ENCODE measurements around the gene ACSL6. TPM values are rescaled to one million over a fixed set of nuclear protein-coding genes. Genes with fewer than 3 reads are reported as not detected.
"Not testable (repeated sequence)": the region's sequence is repeated elsewhere in the genome, so short reads cannot be mapped to it uniquely, and the experiment has no call there.

ACSL6 gene
- polyA plus RNA-seq, 1 donor from 2014 or later = 0.11 TPM

DNA sequence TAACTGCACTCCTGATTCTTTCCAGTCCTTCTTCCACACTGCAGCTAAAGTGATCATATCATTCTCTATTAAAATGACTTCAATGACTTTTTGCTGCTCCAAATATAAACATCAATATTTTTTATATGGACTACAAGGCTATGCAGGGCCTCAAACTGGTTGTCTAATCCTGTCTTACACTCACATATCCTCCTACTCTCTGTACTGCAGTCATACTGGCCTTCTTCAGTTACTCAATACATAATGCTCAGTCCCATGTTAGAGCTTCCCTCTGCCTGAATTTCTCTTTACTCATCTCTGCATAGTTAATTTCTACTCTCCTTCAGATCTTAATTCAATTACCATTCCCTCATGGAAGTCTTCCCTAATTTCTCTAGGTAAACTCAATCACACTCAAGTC lies 69.4 kb downstream of the ACSL6 start:
- Mint-ChIP-seq H3K4me1 (peaks cover 0 to 4% (median 0%) of the 10 kb centered on the region in 3 donors), H3K9me3 (peaks cover 0 to 1% (median 0%) of the 10 kb centered on the region in 3 donors), H3K27ac (no peak overlapping the region), H3K36me3 (peaks cover 2% of the 10 kb centered on the region), H3K4me3 (no peak overlapping the region), H3K27me3 (peaks cover 5% of the 10 kb centered on the region)

DNA sequence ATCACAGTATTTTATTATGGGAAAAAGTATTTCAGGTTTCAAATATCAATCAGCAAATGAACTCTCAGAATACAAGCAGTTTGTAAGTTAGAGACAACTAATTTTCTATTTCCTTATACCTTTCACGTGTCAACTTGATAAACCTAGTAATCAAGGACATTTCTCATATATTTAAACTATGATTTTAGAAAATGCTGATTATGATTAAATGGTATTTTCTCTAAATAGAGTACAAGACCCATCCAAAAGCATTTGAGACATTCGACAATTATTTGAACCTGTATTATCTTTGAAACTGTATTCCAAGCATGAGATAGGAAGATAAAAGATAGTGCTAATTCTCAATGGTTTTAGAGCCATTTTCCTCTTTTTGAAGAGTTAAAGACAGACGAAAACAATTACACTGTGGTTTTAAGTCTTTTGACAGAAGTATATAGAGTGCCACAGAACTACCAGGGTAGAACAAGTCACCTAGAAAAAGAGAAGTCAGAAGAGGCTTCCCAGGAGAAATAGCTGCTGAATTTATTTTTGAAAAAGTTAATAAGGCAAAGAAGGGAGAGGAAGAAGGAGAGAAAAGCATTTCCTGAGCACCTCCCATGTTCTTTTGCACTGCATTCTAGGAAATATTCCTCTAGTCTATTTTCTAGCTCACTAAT lies 71.6 kb downstream of the ACSL6 start:
- Mint-ChIP-seq H3K4me1 (peaks cover 0 to 4% (median 0%) of the 10 kb centered on the region in 3 donors), H3K9me3 (no peaks in the 10 kb centered on the region), H3K36me3 (no peaks in the 10 kb centered on the region), H3K27ac (no peak overlapping the region), H3K27me3 (peaks cover 5% of the 10 kb centered on the region), H3K4me3 (no peak overlapping the region)

DNA sequence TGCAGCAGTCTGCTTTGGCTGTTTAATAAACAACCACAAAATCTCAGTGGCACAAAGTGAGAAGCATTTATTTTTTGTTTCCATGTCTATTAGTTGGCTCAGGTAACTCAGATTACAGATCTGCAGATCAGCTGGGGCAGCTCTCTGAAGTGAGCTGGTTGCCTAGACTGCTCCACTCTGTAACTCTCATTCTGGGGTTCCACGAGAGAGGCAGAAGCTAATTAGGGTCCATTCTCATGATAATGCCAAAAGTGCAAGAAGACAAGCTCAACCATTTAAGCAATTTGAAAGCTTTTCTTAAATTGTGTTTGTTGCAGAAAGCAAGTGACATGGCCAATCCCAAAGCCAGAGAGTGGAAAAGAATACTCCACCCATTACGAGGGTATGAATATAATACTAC lies 79.2 kb downstream of the ACSL6 start:
- H3K4me1 Mint-ChIP-seq = no peaks in the 10 kb centered on the region
- peaks cover 2% of the 10 kb centered on the region for H3K36me3 Mint-ChIP-seq
- no peak overlapping the region for H3K4me3 Mint-ChIP-seq
- peaks cover 9 to 26% (median 12%) of the 10 kb centered on the region in 3 donors for H3K9me3 Mint-ChIP-seq
- H3K27ac Mint-ChIP-seq = no peak overlapping the region
- peaks cover 5% of the 10 kb centered on the region for H3K27me3 Mint-ChIP-seq

DNA sequence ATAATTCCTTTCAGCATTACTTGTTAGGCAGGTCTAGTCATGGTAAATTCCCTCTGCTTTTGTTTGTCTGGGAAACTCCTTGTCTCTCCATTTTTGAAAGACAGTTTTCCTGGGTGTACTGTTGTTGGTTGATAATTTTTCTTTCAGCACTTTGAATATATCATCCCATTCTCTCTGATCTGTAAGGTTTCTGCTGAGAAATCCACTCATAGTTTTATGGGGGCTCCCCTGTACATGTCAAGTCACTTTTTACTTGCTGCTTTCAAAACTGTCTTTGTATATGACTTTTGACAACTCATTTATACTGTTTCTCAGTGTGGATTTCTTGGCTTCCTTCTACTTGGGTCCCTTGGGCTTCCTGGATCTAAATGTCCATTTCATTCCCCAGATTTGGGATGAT lies 82.5 kb downstream of the ACSL6 start:
- peaks cover 9 to 39% (median 23%) of the 10 kb centered on the region in 3 donors for H3K9me3 Mint-ChIP-seq
- peaks cover 5% of the 10 kb centered on the region for H3K27me3 Mint-ChIP-seq
- H3K4me3 Mint-ChIP-seq = no peak overlapping the region
- no peak overlapping the region for H3K27ac Mint-ChIP-seq
- no peaks in the 10 kb centered on the region for H3K4me1 Mint-ChIP-seq
- peaks cover 2% of the 10 kb centered on the region for H3K36me3 Mint-ChIP-seq

DNA sequence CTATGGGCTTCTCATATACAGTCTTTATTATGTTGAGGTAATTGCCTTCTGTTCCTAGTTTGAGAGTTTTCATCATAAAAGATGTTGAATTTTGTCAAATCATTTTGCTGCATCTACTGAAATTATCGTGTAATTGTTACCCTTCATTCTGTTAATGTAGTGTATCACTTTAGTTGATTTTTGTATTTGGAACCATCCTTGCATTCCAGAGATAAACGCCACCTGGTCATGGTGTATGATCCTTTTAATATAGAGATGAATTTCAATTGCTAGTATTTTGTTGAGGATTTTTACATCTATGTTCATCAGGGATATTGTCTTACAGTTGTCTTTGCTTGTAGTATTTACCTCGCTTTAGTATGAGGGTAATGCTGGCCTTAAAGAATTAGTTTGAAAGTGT lies 85.3 kb downstream of the ACSL6 start:
- Mint-ChIP-seq H3K4me1 (no peaks in the 10 kb centered on the region), H3K27me3 (no peaks in the 10 kb centered on the region), H3K36me3 (peaks cover 2% of the 10 kb centered on the region), H3K4me3 (no peak overlapping the region), H3K27ac (no peak overlapping the region), H3K9me3 (peaks cover 9 to 39% (median 23%) of the 10 kb centered on the region in 3 donors)

DNA sequence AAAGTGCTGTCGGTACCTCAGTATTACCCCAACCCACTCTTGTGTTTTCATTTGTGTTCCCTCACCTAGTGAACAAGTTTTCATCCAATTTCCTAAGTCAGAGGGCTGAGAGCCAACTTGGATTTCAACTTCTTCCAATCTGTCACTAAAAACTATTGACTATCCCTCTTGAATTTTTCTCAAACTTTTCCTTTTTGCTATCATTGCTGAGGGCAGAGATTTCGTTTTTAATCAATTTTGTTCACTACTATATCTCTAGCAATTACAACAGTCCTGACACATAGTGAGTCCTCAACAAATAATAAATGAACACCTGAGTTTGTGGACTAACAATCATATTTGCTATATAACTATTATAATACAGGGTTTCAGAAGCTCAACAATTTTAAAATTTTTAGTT lies 95.0 kb downstream of the ACSL6 start:
- H3K9me3 Mint-ChIP-seq = peaks cover 0 to 5% (median 0%) of the 10 kb centered on the region in 3 donors
- H3K4me1 Mint-ChIP-seq = peaks cover 0 to 2% (median 0%) of the 10 kb centered on the region in 3 donors
- H3K4me3 Mint-ChIP-seq = no peak overlapping the region
- H3K36me3 Mint-ChIP-seq = no peaks in the 10 kb centered on the region
- H3K27me3 Mint-ChIP-seq = no peaks in the 10 kb centered on the region
- H3K27ac Mint-ChIP-seq = no peak overlapping the region

DNA sequence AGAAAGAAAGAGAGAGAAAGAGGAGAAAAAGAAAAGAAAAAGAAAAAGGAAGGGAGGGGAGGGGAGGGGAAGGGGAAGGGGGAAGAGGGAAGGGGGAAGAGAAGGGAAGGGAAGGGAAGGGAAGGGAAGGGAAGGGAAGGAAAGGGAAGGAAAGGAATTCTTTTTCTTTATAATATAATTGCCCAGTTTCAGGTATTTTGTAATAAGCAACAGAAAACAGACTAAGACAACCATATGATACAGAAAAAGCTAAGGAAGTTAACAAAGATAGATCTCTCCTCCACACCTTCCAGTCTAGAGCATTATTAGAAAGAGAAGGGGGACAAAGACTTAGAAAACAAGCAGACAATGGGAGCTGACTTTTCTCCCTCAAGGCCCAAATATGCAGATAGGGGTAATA lies 97.0 kb downstream of the ACSL6 start:
- Mint-ChIP-seq H3K4me3 (no peak overlapping the region), H3K9me3 (peaks cover 0 to 7% (median 0%) of the 10 kb centered on the region in 3 donors), H3K36me3 (no peaks in the 10 kb centered on the region), H3K27ac (no peak overlapping the region), H3K27me3 (no peaks in the 10 kb centered on the region), H3K4me1 (no peaks in the 10 kb centered on the region)

DNA sequence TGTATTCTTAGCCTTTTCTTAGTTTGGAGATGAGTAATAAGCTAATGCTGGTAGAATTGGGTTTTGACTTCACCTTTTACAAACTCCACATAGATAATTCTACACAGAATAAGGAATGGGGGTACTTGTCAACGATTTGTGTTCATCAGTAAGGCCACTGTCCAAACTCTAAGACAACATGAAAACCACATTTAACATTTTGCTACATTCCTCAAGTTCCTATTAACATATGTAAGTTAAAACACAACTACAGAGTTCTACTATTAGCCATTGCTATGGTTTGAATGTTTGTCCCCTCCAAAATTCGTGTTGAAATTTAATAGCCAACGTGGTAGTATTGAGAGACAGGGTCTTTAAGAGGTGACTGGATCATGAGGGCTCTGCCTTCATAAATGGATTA lies 97.9 kb downstream of the ACSL6 start:
- no peaks in the 10 kb centered on the region for H3K4me1 Mint-ChIP-seq
- H3K9me3 Mint-ChIP-seq = peaks cover 0 to 5% (median 0%) of the 10 kb centered on the region in 3 donors
- H3K27ac Mint-ChIP-seq = no peak overlapping the region
- H3K36me3 Mint-ChIP-seq = no peaks in the 10 kb centered on the region
- H3K27me3 Mint-ChIP-seq = no peaks in the 10 kb centered on the region
- H3K4me3 Mint-ChIP-seq = no peak overlapping the region

DNA sequence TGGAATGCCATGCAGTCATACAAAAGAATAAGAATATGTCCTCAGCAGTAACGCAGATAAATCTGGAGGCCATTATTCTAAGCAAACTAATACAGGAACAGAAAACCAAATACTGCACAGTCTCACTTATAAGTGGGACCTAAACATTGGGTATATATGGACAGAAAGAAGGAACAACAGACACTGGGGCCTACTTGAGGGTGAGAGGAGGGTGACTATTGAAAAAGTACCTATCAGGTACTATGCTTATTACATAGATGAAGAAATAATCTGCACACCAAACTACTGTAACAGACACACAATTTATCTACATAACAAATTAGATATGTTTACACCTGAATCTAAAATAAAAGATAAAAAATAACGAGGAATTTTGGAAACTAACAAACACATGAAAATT lies 104.8 kb downstream of the ACSL6 start:
- peaks cover 15% of the 10 kb centered on the region for H3K27me3 Mint-ChIP-seq
- peaks cover 5 to 16% (median 11%) of the 10 kb centered on the region in 3 donors for H3K4me1 Mint-ChIP-seq
- no peak overlapping the region for H3K4me3 Mint-ChIP-seq
- peaks cover 18 to 31% (median 24%) of the 10 kb centered on the region in 3 donors for H3K9me3 Mint-ChIP-seq
- peaks cover 8% of the 10 kb centered on the region for H3K36me3 Mint-ChIP-seq
- H3K27ac Mint-ChIP-seq = no peak overlapping the region

DNA sequence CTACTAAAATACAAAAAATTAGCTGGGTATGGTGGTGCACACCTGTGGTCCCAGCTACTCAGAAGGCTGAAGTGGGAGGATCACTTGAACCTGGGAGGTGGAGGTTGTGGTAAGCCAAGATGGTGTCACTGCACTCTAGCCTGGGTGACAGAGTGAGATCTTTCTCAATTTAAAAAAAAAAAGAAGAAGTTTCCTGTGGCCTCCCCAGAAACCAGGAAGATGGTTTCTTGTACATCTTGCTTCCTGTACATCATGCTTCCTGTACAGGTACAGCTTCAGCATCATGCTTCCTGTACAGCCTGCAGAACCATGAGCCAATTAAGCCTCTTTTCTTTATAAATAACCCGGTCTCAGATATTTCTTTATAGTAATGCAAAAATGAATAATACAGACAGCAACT lies 109.2 kb downstream of the ACSL6 start:
- peaks cover 26% of the 10 kb centered on the region for H3K27me3 Mint-ChIP-seq
- H3K4me3 Mint-ChIP-seq = peak overlapping the region in 1 of 4 donors; percentile 59
- H3K36me3 Mint-ChIP-seq = peaks cover 10% of the 10 kb centered on the region
- H3K9me3 Mint-ChIP-seq = peaks cover 26 to 38% (median 27%) of the 10 kb centered on the region in 3 donors
- not testable (repeated sequence) for H3K27ac Mint-ChIP-seq
- peaks cover 5 to 16% (median 11%) of the 10 kb centered on the region in 3 donors for H3K4me1 Mint-ChIP-seq

Other genes starting within 250 kb of the ACSL6 start
- 21.9 TPM for gene FNIP1, start 214.6 kb downstream of the ACSL6 start, polyA plus RNA-seq
- not detected for gene MEIKIN, start 66.0 kb downstream of the ACSL6 start, polyA plus RNA-seq
- not detected for gene IL3, start 49.0 kb upstream of the ACSL6 start, polyA plus RNA-seq
- not detected for gene CSF2, start 62.1 kb upstream of the ACSL6 start, polyA plus RNA-seq
- 0.26 TPM for gene P4HA2, start 216.2 kb upstream of the ACSL6 start, polyA plus RNA-seq
- gene PDLIM4, start 246.0 kb upstream of the ACSL6 start, polyA plus RNA-seq = not detected

Measured in IgD-negative memory B cell (primary cell).